Progenitor cell of endocrine pancreas (in vitro differentiated cells): ENCODE data around the gene MAP7D3. TPM values are rescaled to one million over a fixed set of nuclear protein-coding genes. Genes with fewer than 3 reads are reported as not detected.

Experiments
- DNase-seq: peaks from one replicate; pipeline ENCODE4 v3.0.0; 2021; ENCODE audit warnings: low spot score; ENCODE audit not compliant: unreplicated experiment
- H3K27ac Mint-ChIP-seq: 2 replicates; pipeline ENCODE4 v1.8.0; 2021; ENCODE audit warnings: mild to moderate bottlenecking, moderate library complexity, mixed read lengths
- H3K27me3 Mint-ChIP-seq: 2 replicates; pipeline ENCODE4 v1.8.0; 2021; ENCODE audit warnings: mixed read lengths
- H3K36me3 Mint-ChIP-seq: 2 replicates; pipeline ENCODE4 v1.8.0; 2022; ENCODE audit warnings: mixed read lengths; ENCODE audit not compliant: insufficient read depth
- H3K4me1 Mint-ChIP-seq: 2 replicates; pipeline ENCODE4 v1.8.0; 2021; ENCODE audit warnings: low read depth, mixed read lengths
- H3K4me3 Mint-ChIP-seq: 2 replicates; pipeline ENCODE4 v1.8.0; 2021; ENCODE audit warnings: low read depth, mild to moderate bottlenecking, moderate library complexity, mixed read lengths
- H3K9me3 Mint-ChIP-seq: 2 replicates; pipeline ENCODE4 v1.8.0; 2021; ENCODE audit warnings: low read depth, mixed read lengths
- CTCF ChIP-seq: fragments of 200-600 bp; sonication (generic); IDR thresholded peaks from one replicate; pipeline ENCODE4 v1.5.0; 2021; ENCODE audit warnings: antibody characterized with exemption, mild to moderate bottlenecking; ENCODE audit not compliant: unreplicated experiment
- total RNA-seq: library from RNA; stranded (reverse); gene quantifications from 2 replicates; pipeline ENCODE4 v1.2.1, GENCODE V29; 2021

The MAP7D3 gene
- total RNA-seq, 1 donor from 2014 or later = 5.8 TPM

- H3K9me3 Mint-ChIP-seq = peaks cover 29% of the 10 kb centered on the region
- no peak for TF ChIP-seq CTCF
- H3K27ac Mint-ChIP-seq = no peak overlapping the region
- H3K4me3 Mint-ChIP-seq = no peak overlapping the region
- no peaks in the 10 kb centered on the region for H3K4me1 Mint-ChIP-seq
- no peak for DNase-seq
- H3K36me3 Mint-ChIP-seq = no peaks in the 10 kb centered on the region
- no peaks in the 10 kb centered on the region for H3K27me3 Mint-ChIP-seq
Measured at GRCh38 chrX:136192839-136193414, 58.3 kb downstream of the MAP7D3 start.

- DNase-seq = no peak
- Mint-ChIP-seq H3K27ac (no peak overlapping the region), H3K27me3 (no peaks in the 10 kb centered on the region), H3K4me3 (no peak overlapping the region), H3K36me3 (no peaks in the 10 kb centered on the region), H3K4me1 (no peaks in the 10 kb centered on the region), H3K9me3 (peaks cover 33% of the 10 kb centered on the region)
- TF ChIP-seq CTCF = no peak
Measured at GRCh38 chrX:136192135-136192534, 59.1 kb downstream of the MAP7D3 start.

- Mint-ChIP-seq H3K36me3 (no peaks in the 10 kb centered on the region), H3K9me3 (peaks cover 34% of the 10 kb centered on the region), H3K27ac (no peak overlapping the region), H3K4me1 (no peaks in the 10 kb centered on the region), H3K4me3 (no peak overlapping the region), H3K27me3 (no peaks in the 10 kb centered on the region)
- DNase-seq = no peak
- TF ChIP-seq CTCF = no peak
Measured at GRCh38 chrX:136191171-136191570, 60.0 kb downstream of the MAP7D3 start.

GRCh38 chrX:136190038-136190713 lies 61.0 kb downstream of the MAP7D3 start:
- TF ChIP-seq CTCF = no peak
- no peaks in the 10 kb centered on the region for H3K36me3 Mint-ChIP-seq
- no peak overlapping the region for H3K27ac Mint-ChIP-seq
- H3K4me3 Mint-ChIP-seq = no peak overlapping the region
- peaks cover 27% of the 10 kb centered on the region for H3K9me3 Mint-ChIP-seq
- H3K4me1 Mint-ChIP-seq = no peaks in the 10 kb centered on the region
- H3K27me3 Mint-ChIP-seq = no peaks in the 10 kb centered on the region
- DNase-seq = no peak

GRCh38 chrX:136189222-136189621 lies 62.0 kb downstream of the MAP7D3 start:
- no peak for TF ChIP-seq CTCF
- Mint-ChIP-seq H3K36me3 (no peaks in the 10 kb centered on the region), H3K27me3 (no peaks in the 10 kb centered on the region), H3K4me1 (no peaks in the 10 kb centered on the region), H3K27ac (no peak overlapping the region), H3K9me3 (peaks cover 23% of the 10 kb centered on the region), H3K4me3 (no peak overlapping the region)
- no peak for DNase-seq
